Natural killer cell (primary cell): ENCODE results near the gene METRNL. TPM values are rescaled to one million over a fixed set of nuclear protein-coding genes. Genes with fewer than 3 reads are reported as not detected.

Experiments used
- ATAC-seq, 3 donors: fragments of 150-1000 bp in 2 of 3; fragments of 200-7000 bp in 1 of 3; cut with Tn5 transposase; 1 replicate in 1 of 3; 2 replicates in 2 of 3; pipeline ENCODE4 v1.10.0; 2021; ENCODE audit warnings: mild to moderate bottlenecking in 2 of 3, moderate library complexity in 2 of 3
- DNase-seq, 2 donors: peaks; one replicate each; pipeline versions ENCODE4 v3.0.0 to v3.0.0-alpha.2; 2013 to 2021; ENCODE audit warnings: mixed read lengths in 1 of 2
- H3K27ac ChIP-seq: one replicate; pipeline ENCODE4 v1.5.1; 2013; ENCODE audit warnings: mild to moderate bottlenecking, low read length
- H3K27me3 ChIP-seq: one replicate; pipeline ENCODE4 v1.6.1; 2013; ENCODE audit warnings: low read length; ENCODE audit not compliant: control insufficient read depth, insufficient read depth
- H3K36me3 ChIP-seq: one replicate; pipeline ENCODE4 v1.6.1; 2013; ENCODE audit warnings: low read length; ENCODE audit not compliant: control insufficient read depth, insufficient read depth
- H3K4me1 ChIP-seq: one replicate; pipeline ENCODE4 v1.6.1; 2013; ENCODE audit warnings: low read length; ENCODE audit not compliant: control insufficient read depth, insufficient read depth
- H3K4me3 ChIP-seq: one replicate; pipeline ENCODE4 v1.5.1; 2013; ENCODE audit warnings: low read length
- H3K9me3 ChIP-seq: one replicate; pipeline ENCODE4 v1.6.1; 2013; ENCODE audit warnings: low read length; ENCODE audit not compliant: control insufficient read depth, insufficient read depth
- H3K27ac Mint-ChIP-seq, 2 donors: one replicate each; pipeline ENCODE4 v1.8.0; 2022; ENCODE audit warnings: mild to moderate bottlenecking in 2 of 2, mixed read lengths in 2 of 2, moderate library complexity in 1 of 2
- H3K27me3 Mint-ChIP-seq, 2 donors: one replicate each; pipeline ENCODE4 v1.8.0; 2022; ENCODE audit warnings: low read depth in 2 of 2, mixed read lengths in 2 of 2
- H3K36me3 Mint-ChIP-seq: one replicate; pipeline ENCODE4 v1.8.0; 2022; ENCODE audit warnings: mixed read lengths
- H3K4me1 Mint-ChIP-seq, 2 donors: one replicate each; pipeline ENCODE4 v1.8.0; 2022; ENCODE audit warnings: mixed read lengths in 2 of 2
- H3K4me3 Mint-ChIP-seq: one replicate; pipeline ENCODE4 v1.8.0; 2022; ENCODE audit warnings: mild to moderate bottlenecking, moderate library complexity, mixed read lengths
- H3K9me3 Mint-ChIP-seq, 2 donors: one replicate each; pipeline ENCODE4 v1.8.0; 2022; ENCODE audit warnings: mixed read lengths in 2 of 2
- WGBS: methylation state at CpG from one replicate; pipeline ENCODE4 v1.1.7; 2013; ENCODE audit warnings: missing lambda C conversion rate; ENCODE audit not compliant: insufficient coverage; 5-methylcytosine and 5-hydroxymethylcytosine counted together
- intact Hi-C: fragments of 100-400 bp; cut with micrococcal nuclease; formaldehyde crosslinking; loops from one replicate; pipeline ENCODE4 v1.14.2; 2022
- total RNA-seq, 4 donors: library from RNA; stranded (reverse); fragments of 120-200 nt in 1 of 4; gene quantifications; one replicate each; pipeline versions ENCODE4 v1.2.3 to v1.2.4, GENCODE V29; 2013 to 2022
- TF ChIP-seq, protein P1 (sequence below): fragments of 200-600 bp; IDR thresholded peaks from one replicate; pipeline ENCODE4 v1.8.0; 2022; ENCODE audit warnings: antibody characterized with exemption

Gene METRNL
- total RNA-seq, 3 donors from 2014 or later (not counting 1 experiment from before 2014, with no cell fraction given), result 227 to 390 (median 325) TPM

DNA sequence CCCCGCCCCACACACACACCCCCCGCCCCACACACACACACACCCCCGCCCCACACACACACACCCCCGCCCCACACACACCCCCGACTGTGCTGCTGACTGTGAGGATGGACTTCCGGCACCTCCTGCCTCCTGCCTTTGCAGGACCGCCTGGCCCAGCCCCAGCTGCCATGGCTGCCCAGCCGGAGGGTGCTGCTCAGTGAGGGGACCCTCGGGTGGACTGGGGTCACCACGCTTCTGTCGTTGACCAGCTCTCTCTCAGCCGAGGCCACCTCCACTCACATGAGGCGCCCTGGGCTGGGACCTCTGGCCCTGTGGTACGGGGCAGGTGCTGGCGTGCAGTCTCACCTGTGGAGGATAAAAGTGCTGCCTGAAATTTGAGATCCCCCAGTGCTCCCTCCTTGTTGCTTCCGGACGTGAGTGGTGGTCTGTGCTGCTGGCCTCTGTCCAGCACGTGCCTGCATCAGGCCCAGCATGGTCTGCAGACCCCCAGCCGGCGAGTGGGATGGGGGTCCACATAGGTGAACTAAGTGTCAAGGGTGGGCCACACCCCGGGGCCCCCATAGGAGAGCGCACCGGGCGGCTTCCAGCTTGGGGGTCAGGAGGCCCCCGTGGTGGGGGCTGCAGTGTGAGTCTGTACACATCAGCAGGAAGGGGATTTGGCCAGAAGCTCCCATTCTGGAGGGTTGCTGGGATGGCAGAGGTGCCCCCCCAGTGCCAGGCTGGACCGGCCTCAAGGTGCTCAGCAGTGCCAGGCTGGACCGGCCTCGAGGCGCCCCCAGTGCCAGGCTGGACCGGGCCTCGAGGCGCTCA is 11.2 kb downstream of the METRNL start:
- 93% methylated on average over 28 of the region's 32 CpGs for WGBS
- H3K27me3 ChIP-seq, result no peaks in the 10 kb centered on the region
- no peaks in the 10 kb centered on the region for H3K9me3 Mint-ChIP-seq
- H3K4me3 Mint-ChIP-seq, result peak overlapping the region; percentile 77
- H3K4me3 ChIP-seq, result no peak overlapping the region
- H3K9me3 ChIP-seq, result no peaks in the 10 kb centered on the region
- peaks cover 33 to 67% of the 10 kb centered on the region in 2 donors for H3K4me1 Mint-ChIP-seq
- no peak for ATAC-seq
- no peaks in the 10 kb centered on the region for H3K27me3 Mint-ChIP-seq
- H3K36me3 ChIP-seq, result peaks cover 33% of the 10 kb centered on the region
- peaks cover 61% of the 10 kb centered on the region for H3K4me1 ChIP-seq
- TF ChIP-seq, protein P1, sequence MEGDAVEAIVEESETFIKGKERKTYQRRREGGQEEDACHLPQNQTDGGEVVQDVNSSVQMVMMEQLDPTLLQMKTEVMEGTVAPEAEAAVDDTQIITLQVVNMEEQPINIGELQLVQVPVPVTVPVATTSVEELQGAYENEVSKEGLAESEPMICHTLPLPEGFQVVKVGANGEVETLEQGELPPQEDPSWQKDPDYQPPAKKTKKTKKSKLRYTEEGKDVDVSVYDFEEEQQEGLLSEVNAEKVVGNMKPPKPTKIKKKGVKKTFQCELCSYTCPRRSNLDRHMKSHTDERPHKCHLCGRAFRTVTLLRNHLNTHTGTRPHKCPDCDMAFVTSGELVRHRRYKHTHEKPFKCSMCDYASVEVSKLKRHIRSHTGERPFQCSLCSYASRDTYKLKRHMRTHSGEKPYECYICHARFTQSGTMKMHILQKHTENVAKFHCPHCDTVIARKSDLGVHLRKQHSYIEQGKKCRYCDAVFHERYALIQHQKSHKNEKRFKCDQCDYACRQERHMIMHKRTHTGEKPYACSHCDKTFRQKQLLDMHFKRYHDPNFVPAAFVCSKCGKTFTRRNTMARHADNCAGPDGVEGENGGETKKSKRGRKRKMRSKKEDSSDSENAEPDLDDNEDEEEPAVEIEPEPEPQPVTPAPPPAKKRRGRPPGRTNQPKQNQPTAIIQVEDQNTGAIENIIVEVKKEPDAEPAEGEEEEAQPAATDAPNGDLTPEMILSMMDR, result no peak
- DNase-seq, result no peak
- H3K36me3 Mint-ChIP-seq, result no peaks in the 10 kb centered on the region
- no peak overlapping the region for H3K27ac ChIP-seq
- intact Hi-C loops, result no loop called here
- H3K27ac Mint-ChIP-seq, result peak overlapping the region; percentile 84 to 87

DNA sequence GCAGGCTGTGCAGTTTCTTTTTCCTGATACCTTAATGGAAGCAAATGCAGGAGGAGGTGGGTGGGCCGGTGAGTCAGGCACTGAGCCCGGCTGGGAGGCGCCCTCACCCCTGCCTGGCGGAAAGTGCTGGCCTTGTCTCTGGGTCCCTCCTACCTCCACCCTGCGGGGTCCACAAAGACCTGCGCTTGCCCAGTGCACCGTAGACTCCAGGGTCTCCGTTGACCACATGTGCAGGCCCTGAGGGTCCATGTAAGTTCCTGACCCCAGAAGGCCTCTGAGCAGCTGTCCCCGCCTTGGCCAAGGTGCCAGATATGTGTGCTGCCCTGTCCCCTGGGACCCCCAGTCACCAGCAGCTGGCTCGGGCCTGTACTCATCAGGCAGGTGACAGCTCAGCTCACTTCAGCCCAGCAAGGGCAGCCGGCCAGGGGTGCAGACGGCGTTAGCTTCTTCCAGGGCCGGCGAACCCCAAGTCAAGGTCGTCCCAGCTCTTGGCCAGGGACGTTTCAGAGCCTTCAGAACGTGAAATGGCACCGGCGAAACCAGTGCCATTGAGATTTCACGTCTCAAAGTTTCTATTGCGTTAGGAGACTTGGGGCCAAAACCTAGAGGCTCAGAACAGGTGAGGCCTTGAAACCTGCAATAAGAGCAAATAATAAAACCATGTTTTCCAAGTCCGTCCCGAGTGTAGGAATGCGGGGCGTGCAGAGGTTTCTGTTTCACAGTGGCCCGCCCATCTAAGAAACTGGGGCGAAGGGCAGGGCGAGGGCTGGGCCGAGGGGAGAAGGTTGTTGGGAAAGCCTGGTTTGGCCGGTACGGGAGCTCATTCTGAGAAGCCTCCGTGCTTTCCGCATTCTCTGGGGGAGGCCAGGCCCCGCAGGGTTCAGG is 12.1 kb downstream of the METRNL start:
- 92% methylated on average over 35 of the region's 35 CpGs for WGBS
- H3K4me1 Mint-ChIP-seq, result peaks cover 28 to 62% of the 10 kb centered on the region in 2 donors
- no peaks in the 10 kb centered on the region for H3K27me3 Mint-ChIP-seq
- Histone ChIP-seq H3K27me3 (no peaks in the 10 kb centered on the region), H3K36me3 (peaks cover 38% of the 10 kb centered on the region), H3K9me3 (no peaks in the 10 kb centered on the region), H3K4me3 (no peak overlapping the region), H3K4me1 (peaks cover 52% of the 10 kb centered on the region), H3K27ac (no peak overlapping the region)
- DNase-seq (no peak), ATAC-seq (no peak)
- peak overlapping the region; percentile 77 for H3K4me3 Mint-ChIP-seq
- intact Hi-C loops, result no loop called here
- peak overlapping the region; percentile 84 to 87 for H3K27ac Mint-ChIP-seq
- TF ChIP-seq, protein P1, result no peak
- no peaks in the 10 kb centered on the region for H3K36me3 Mint-ChIP-seq
- H3K9me3 Mint-ChIP-seq, result no peaks in the 10 kb centered on the region

DNA sequence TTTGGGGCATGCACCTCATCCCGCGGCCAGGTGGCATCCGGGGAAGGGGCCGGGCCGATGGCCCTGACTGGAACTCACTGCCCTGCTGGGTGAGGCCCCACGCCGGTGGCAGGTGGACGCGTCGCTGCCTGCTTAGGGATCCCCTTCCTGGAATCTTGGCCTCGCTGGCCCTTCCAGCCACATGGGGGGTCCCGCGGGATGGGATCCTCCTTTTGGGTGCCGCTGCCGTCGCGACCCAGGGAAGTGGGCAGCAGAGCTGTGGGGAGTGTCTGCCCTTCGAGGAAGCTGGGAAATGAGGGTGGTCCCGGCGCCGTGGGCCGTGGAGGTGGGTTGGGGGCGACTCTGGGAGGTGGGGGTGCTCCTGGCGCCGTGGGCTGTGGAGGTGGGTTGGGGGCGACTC is 12.8 kb downstream of the METRNL start:
- no peak for ATAC-seq
- H3K27ac ChIP-seq, result no peak overlapping the region
- TF ChIP-seq, protein P1, result no peak
- Mint-ChIP-seq H3K27ac (peak overlapping the region; percentile 84 to 87), H3K36me3 (no peaks in the 10 kb centered on the region), H3K9me3 (no peaks in the 10 kb centered on the region), H3K27me3 (no peaks in the 10 kb centered on the region), H3K4me1 (peaks cover 25 to 61% of the 10 kb centered on the region in 2 donors), H3K4me3 (peak overlapping the region; percentile 4)
- H3K4me3 ChIP-seq, result no peak overlapping the region
- no peaks in the 10 kb centered on the region for H3K9me3 ChIP-seq
- H3K36me3 ChIP-seq, result peaks cover 39% of the 10 kb centered on the region
- H3K4me1 ChIP-seq, result peaks cover 45% of the 10 kb centered on the region
- intact Hi-C loops, result no loop called here
- DNase-seq, result no peak
- 98% methylated on average over 22 of the region's 26 CpGs for WGBS
- no peaks in the 10 kb centered on the region for H3K27me3 ChIP-seq
